ENCODE measurements around the gene ZBTB45. TPM values are rescaled to one million over a fixed set of nuclear protein-coding genes. Genes with fewer than 3 reads are reported as not detected.
A peak's percentile ranks its signal among the peaks of the same experiment; 100 is the strongest.
"Not testable (repeated sequence)": the region's sequence is repeated elsewhere in the genome, so short reads cannot be mapped to it uniquely, and the experiment has no call there.

Gene ZBTB45
- total and polyA plus RNA-seq, 8 donors, result 4.3 to 9.3 (median 6.3) TPM

- intact Hi-C loops (cut with DNase I), result no loop called here
- H3K4me1 ChIP-seq, result peaks cover 0 to 7% (median 0%) of the 10 kb centered on the region in 3 donors
- no peak for DNase-seq
- no peak for ATAC-seq
- no peak overlapping the region for H3K27ac ChIP-seq
- 82 to 90% methylated on average over 11 of the region's 11 CpGs for WGBS, 2 donors
- TF ChIP-seq CTCF (IDR thresholded peaks at IDR 0.05), result no peak
- no peaks in the 10 kb centered on the region for H3K36me3 ChIP-seq
- no peaks in the 10 kb centered on the region for H3K9me3 ChIP-seq
- no peaks in the 10 kb centered on the region for H3K27me3 ChIP-seq
- H3K4me3 ChIP-seq, result no peak overlapping the region
- FAIRE-seq, result no peak
Observed at GRCh38 chr19:58509731-58510083, 9.9 kb downstream of the ZBTB45 start.

- H3K36me3 ChIP-seq; H3K27ac ChIP-seq; intact Hi-C loops (cut with DNase I); DNase-seq; ATAC-seq; H3K4me1 ChIP-seq; FAIRE-seq; H3K4me3 ChIP-seq; H3K9me3 ChIP-seq; H3K27me3 ChIP-seq: not testable (repeated sequence)
- 68 to 71% methylated on average over 7 of the region's 8 CpGs for WGBS, 2 donors
Observed at GRCh38 chr19:58507602-58508223, 11.9 kb downstream of the ZBTB45 start.

GRCh38 chr19:58500242-58500641 is 19.4 kb downstream of the ZBTB45 start:
- ATAC-seq (no peak), DNase-seq (peak in 2 of 6 donors; percentile 22 to 63), FAIRE-seq (no peak)
- peak overlapping the region in 2 of 4 donors; percentile 55 to 59 for H3K4me3 ChIP-seq
- no peak for TF ChIP-seq CTCF (IDR thresholded peaks at IDR 0.05)
- H3K27me3 ChIP-seq, result no peaks in the 10 kb centered on the region
- no peaks in the 10 kb centered on the region for H3K36me3 ChIP-seq
- H3K9me3 ChIP-seq, result no peaks in the 10 kb centered on the region
- WGBS, 2 donors, result 92% methylated on average over 14 of the region's 14 CpGs
- intact Hi-C loops (cut with DNase I), result no loop called here
- H3K4me1 ChIP-seq, result peaks cover 0 to 8% (median 6%) of the 10 kb centered on the region in 3 donors
- no peak overlapping the region for H3K27ac ChIP-seq

GRCh38 chr19:58499021-58499927 is 20.3 kb downstream of the ZBTB45 start:
- peak; percentile 99 to 100 (median 100) for DNase-seq
- no peak for TF ChIP-seq CTCF (IDR thresholded peaks at IDR 0.05)
- WGBS, 2 donors, result 1 to 2% methylated on average over 60 of the region's 60 CpGs
- no peaks in the 10 kb centered on the region for H3K27me3 ChIP-seq
- H3K4me1 ChIP-seq, result peaks cover 0 to 8% (median 6%) of the 10 kb centered on the region in 3 donors
- peak; percentile 76 for FAIRE-seq
- H3K36me3 ChIP-seq, result no peaks in the 10 kb centered on the region
- H3K27ac ChIP-seq, result peak overlapping the region; percentile 35 to 79 (median 64)
- intact Hi-C loops (cut with DNase I), result no loop called here
- peak; percentile 96 to 99 (median 98) for ATAC-seq
- no peaks in the 10 kb centered on the region for H3K9me3 ChIP-seq
- H3K4me3 ChIP-seq, result peak overlapping the region; percentile 38 to 67 (median 57)

- Histone ChIP-seq H3K27ac (no peak overlapping the region), H3K27me3 (no peaks in the 10 kb centered on the region), H3K36me3 (no peaks in the 10 kb centered on the region), H3K4me1 (peaks cover 0 to 8% (median 6%) of the 10 kb centered on the region in 3 donors), H3K4me3 (peak overlapping the region; percentile 18 to 67 (median 57)), H3K9me3 (no peaks in the 10 kb centered on the region)
- WGBS, 2 donors, result 58% methylated on average over 22 of the region's 22 CpGs
- ATAC-seq, result peak in 2 of 4 donors; percentile 1 to 3
- no peak for FAIRE-seq
- DNase-seq, result peak in 5 of 6 donors; percentile 41 to 84 (median 64)
- TF ChIP-seq CTCF (IDR thresholded peaks at IDR 0.05), result no peak
- intact Hi-C loops (cut with DNase I), result no loop called here
Observed at GRCh38 chr19:58498316-58499020, 21.1 kb downstream of the ZBTB45 start.
